ENCODE measurements around the gene TMEM156. TPM values are rescaled to one million over a fixed set of nuclear protein-coding genes. Genes with fewer than 3 reads are reported as not detected.

TMEM156 gene
- polyA plus RNA-seq, 1 donor from 2014 or later, result not detected

DNA sequence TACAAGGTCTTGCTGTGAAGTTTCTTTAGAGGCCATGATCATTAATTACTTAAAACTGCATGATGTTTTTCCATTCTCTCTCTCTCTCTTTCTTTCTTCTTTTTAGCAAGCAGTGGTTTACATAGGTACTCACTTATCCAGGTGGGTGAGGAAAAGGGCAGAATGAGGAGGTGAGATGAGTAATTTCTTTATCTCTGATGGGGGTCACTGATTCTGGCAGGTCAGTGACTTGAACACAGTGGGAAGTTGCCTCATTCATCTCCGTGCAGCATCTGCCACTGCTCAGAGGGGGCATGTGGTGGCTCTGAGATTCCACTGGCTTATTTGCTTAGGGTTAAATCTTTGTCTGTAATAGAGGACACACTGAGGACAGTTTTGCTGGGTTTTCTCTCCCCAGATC is 102.0 kb downstream of the TMEM156 start:
- Histone ChIP-seq H3K9me2 (ENCODE audit: insufficient read depth, low read length) (no peaks in the 10 kb centered on the region), H3K79me2 (replicated peaks; ENCODE audit: insufficient read depth, low read length) (no peaks in the 10 kb centered on the region), H3K27me3 (ENCODE audit: insufficient read depth, low read depth, low read length) (no peaks in the 10 kb centered on the region), H3K27ac (ENCODE audit: low read length) (no peak overlapping the region), H2AFZ (ENCODE audit: low read depth, low read length) (no peak overlapping the region), H3K9ac (ENCODE audit: low read length) (no peak overlapping the region), H3K9me3 (ENCODE audit: low read length) (no peaks in the 10 kb centered on the region), H3K4me3 (ENCODE audit: low read length) (no peak overlapping the region), H4K20me1 (ENCODE audit: insufficient read depth) (no peaks in the 10 kb centered on the region), H3F3A (ENCODE audit: insufficient read depth, low read length, poor library complexity, severe bottlenecking) (no peaks in the 10 kb centered on the region), H3K4me2 (ENCODE audit: low read length) (no peak overlapping the region), H3K36me3 (ENCODE audit: insufficient read depth, low read length) (no peaks in the 10 kb centered on the region)
- TF ChIP-seq REST (IDR thresholded peaks at IDR 0.05; ENCODE audit: borderline replicate concordance) (no peak), POLR2AphosphoS5 (IDR thresholded peaks at IDR 0.05) (no peak), CTCF (IDR thresholded peaks at IDR 0.05; ENCODE audit: poor library complexity, severe bottlenecking) (no peak), MXI1 (conservative IDR thresholded peaks at IDR 0.05; ENCODE audit: poor library complexity, severe bottlenecking) (no peak), EZH2 (IDR thresholded peaks at IDR 0.05; ENCODE audit: borderline replicate concordance, insufficient read depth, low read length, poor library complexity, severe bottlenecking) (no peak), EP300 (conservative IDR thresholded peaks at IDR 0.05; ENCODE audit: poor library complexity, severe bottlenecking) (no peak), RAD21 (conservative IDR thresholded peaks at IDR 0.05) (no peak), TAF1 (IDR thresholded peaks at IDR 0.05; ENCODE audit: low read depth) (no peak), SMC3 (conservative IDR thresholded peaks at IDR 0.05; ENCODE audit: poor library complexity) (no peak)

DNA sequence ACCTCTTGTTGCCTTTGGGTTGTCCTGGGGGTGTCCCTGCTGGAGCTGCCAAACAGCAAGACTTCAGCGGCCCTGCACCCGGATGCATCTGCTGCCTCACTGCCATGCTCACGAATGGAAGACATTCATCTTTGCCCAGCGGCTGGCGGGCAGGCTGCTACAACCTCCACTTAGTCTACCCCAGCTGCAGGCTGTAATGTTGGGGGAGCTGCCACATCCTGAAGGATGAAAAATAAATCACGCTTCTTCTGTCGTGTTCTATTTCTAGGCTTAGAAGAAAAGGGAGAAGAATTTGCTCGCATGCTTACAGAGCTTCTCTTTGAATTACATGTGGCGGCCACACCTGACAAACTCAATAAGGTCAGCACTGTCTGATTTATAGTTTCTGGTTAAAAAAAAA is 103.2 kb downstream of the TMEM156 start:
- Histone ChIP-seq H3K27me3 (ENCODE audit: insufficient read depth, low read depth, low read length) (no peaks in the 10 kb centered on the region), H3F3A (ENCODE audit: insufficient read depth, low read length, poor library complexity, severe bottlenecking) (no peaks in the 10 kb centered on the region), H2AFZ (ENCODE audit: low read depth, low read length) (no peak overlapping the region), H3K4me3 (ENCODE audit: low read length) (no peak overlapping the region), H4K20me1 (ENCODE audit: insufficient read depth) (no peaks in the 10 kb centered on the region), H3K79me2 (replicated peaks; ENCODE audit: insufficient read depth, low read length) (no peaks in the 10 kb centered on the region), H3K36me3 (ENCODE audit: insufficient read depth, low read length) (no peaks in the 10 kb centered on the region), H3K4me2 (ENCODE audit: low read length) (no peak overlapping the region), H3K9me3 (ENCODE audit: low read length) (no peaks in the 10 kb centered on the region), H3K9ac (ENCODE audit: low read length) (no peak overlapping the region), H3K27ac (ENCODE audit: low read length) (no peak overlapping the region), H3K9me2 (ENCODE audit: insufficient read depth, low read length) (no peaks in the 10 kb centered on the region)
- no peak for TF ChIP-seq CTCF (IDR thresholded peaks at IDR 0.05; ENCODE audit: poor library complexity, severe bottlenecking)
- TF ChIP-seq MXI1 (conservative IDR thresholded peaks at IDR 0.05; ENCODE audit: poor library complexity, severe bottlenecking), result no peak
- no peak for TF ChIP-seq REST (IDR thresholded peaks at IDR 0.05; ENCODE audit: borderline replicate concordance)
- TF ChIP-seq EP300 (conservative IDR thresholded peaks at IDR 0.05; ENCODE audit: poor library complexity, severe bottlenecking), result no peak
- TF ChIP-seq SMC3 (conservative IDR thresholded peaks at IDR 0.05; ENCODE audit: poor library complexity), result no peak
- no peak for TF ChIP-seq TAF1 (IDR thresholded peaks at IDR 0.05; ENCODE audit: low read depth)
- no peak for TF ChIP-seq POLR2AphosphoS5 (IDR thresholded peaks at IDR 0.05)
- TF ChIP-seq RAD21 (conservative IDR thresholded peaks at IDR 0.05), result no peak
- TF ChIP-seq EZH2 (IDR thresholded peaks at IDR 0.05; ENCODE audit: borderline replicate concordance, insufficient read depth, low read length, poor library complexity, severe bottlenecking), result no peak

All from neural cell (in vitro differentiated cells).